ENCODE results near the gene FBLIM1.

DNA sequence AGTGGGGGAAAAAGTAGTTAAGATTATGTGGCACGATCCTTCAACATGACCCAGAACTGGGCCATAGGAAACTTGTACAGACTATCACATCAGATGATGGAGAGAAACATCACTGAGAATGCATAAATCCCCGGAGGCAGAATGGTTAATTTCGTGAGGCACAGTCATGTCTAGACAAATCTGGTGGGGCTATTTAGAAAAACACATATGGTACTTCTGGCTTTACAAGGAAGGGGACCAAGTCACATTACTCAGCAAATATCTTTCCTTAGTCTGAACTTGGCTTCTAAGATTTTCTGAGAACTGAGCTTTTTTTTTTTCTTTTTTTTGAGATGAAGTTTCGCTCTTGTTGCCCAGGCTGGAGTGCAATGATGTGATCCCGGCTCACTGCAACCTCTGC lies 58.1 kb downstream of the FBLIM1 start:
- TF ChIP-seq, protein P1, sequence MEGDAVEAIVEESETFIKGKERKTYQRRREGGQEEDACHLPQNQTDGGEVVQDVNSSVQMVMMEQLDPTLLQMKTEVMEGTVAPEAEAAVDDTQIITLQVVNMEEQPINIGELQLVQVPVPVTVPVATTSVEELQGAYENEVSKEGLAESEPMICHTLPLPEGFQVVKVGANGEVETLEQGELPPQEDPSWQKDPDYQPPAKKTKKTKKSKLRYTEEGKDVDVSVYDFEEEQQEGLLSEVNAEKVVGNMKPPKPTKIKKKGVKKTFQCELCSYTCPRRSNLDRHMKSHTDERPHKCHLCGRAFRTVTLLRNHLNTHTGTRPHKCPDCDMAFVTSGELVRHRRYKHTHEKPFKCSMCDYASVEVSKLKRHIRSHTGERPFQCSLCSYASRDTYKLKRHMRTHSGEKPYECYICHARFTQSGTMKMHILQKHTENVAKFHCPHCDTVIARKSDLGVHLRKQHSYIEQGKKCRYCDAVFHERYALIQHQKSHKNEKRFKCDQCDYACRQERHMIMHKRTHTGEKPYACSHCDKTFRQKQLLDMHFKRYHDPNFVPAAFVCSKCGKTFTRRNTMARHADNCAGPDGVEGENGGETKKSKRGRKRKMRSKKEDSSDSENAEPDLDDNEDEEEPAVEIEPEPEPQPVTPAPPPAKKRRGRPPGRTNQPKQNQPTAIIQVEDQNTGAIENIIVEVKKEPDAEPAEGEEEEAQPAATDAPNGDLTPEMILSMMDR (IDR thresholded peaks at IDR 0.05 in 2 of 3, conservative IDR thresholded peaks at IDR 0.05 in 1 of 3; ENCODE audit: borderline replicate concordance in 1 of 3, insufficient read depth in 1 of 3, low read depth in 2 of 3, low read length in 2 of 3), result no peak
- TF ChIP-seq POLR2AphosphoS5 (IDR thresholded peaks at IDR 0.05; ENCODE audit: low read depth, low read length) (no peak), CEBPB (IDR thresholded peaks at IDR 0.05; ENCODE audit: low read depth) (no peak), POLR2A (IDR thresholded peaks at IDR 0.05; ENCODE audit: borderline replicate concordance, extremely low read depth, insufficient read depth, insufficient read length) (no peak), RAD21 (IDR thresholded peaks at IDR 0.05; ENCODE audit: low read depth) (no peak), SIN3A (IDR thresholded peaks at IDR 0.05; ENCODE audit: low read depth) (no peak)
- TF ChIP-seq, protein P2, sequence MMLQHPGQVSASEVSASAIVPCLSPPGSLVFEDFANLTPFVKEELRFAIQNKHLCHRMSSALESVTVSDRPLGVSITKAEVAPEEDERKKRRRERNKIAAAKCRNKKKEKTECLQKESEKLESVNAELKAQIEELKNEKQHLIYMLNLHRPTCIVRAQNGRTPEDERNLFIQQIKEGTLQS (IDR thresholded peaks at IDR 0.05), result no peak
- TF ChIP-seq, protein P3, sequence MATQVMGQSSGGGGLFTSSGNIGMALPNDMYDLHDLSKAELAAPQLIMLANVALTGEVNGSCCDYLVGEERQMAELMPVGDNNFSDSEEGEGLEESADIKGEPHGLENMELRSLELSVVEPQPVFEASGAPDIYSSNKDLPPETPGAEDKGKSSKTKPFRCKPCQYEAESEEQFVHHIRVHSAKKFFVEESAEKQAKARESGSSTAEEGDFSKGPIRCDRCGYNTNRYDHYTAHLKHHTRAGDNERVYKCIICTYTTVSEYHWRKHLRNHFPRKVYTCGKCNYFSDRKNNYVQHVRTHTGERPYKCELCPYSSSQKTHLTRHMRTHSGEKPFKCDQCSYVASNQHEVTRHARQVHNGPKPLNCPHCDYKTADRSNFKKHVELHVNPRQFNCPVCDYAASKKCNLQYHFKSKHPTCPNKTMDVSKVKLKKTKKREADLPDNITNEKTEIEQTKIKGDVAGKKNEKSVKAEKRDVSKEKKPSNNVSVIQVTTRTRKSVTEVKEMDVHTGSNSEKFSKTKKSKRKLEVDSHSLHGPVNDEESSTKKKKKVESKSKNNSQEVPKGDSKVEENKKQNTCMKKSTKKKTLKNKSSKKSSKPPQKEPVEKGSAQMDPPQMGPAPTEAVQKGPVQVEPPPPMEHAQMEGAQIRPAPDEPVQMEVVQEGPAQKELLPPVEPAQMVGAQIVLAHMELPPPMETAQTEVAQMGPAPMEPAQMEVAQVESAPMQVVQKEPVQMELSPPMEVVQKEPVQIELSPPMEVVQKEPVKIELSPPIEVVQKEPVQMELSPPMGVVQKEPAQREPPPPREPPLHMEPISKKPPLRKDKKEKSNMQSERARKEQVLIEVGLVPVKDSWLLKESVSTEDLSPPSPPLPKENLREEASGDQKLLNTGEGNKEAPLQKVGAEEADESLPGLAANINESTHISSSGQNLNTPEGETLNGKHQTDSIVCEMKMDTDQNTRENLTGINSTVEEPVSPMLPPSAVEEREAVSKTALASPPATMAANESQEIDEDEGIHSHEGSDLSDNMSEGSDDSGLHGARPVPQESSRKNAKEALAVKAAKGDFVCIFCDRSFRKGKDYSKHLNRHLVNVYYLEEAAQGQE (IDR thresholded peaks at IDR 0.05; ENCODE audit: low read depth), result no peak

Data from HCT116 (cell line).